HG03196 (cell line): ENCODE data around the gene CLEC20A.
"Not testable (repeated sequence)": the region's sequence is repeated elsewhere in the genome, so short reads cannot be mapped to it uniquely, and the experiment has no call there.

ENCODE experiments used
- ATAC-seq: cut with Tn5 transposase; IDR thresholded peaks from one replicate; pipeline ENCODE4 v1.9.1; 2021; ENCODE audit not compliant: unreplicated experiment

CLEC20A gene

GRCh38 chr1:178529364-178530036 lies 32.7 kb upstream of the CLEC20A start:
- no peak for ATAC-seq

- ATAC-seq, result no peak
These were observed 32.2 kb upstream of the CLEC20A start for GRCh38 chr1:178528953-178529335.

- no peak for ATAC-seq
These were observed 31.6 kb upstream of the CLEC20A start for GRCh38 chr1:178528228-178528952.

GRCh38 chr1:178527117-178527516 lies 30.4 kb upstream of the CLEC20A start:
- no peak for ATAC-seq

GRCh38 chr1:178521241-178521640 lies 24.5 kb upstream of the CLEC20A start:
- no peak for ATAC-seq

- ATAC-seq, result no peak
These were observed 24.0 kb upstream of the CLEC20A start for GRCh38 chr1:178520803-178521202.

- no peak for ATAC-seq
These were observed 22.1 kb upstream of the CLEC20A start for GRCh38 chr1:178518894-178519293.

- ATAC-seq, result no peak
These were observed 19.3 kb upstream of the CLEC20A start for GRCh38 chr1:178516110-178516509.

GRCh38 chr1:178513278-178513983 lies 16.7 kb upstream of the CLEC20A start:
- no peak for ATAC-seq

GRCh38 chr1:178512566-178513277 lies 16.0 kb upstream of the CLEC20A start, which contains the start of gene TEX35:
Gene TEX35 (plus strand): TSS chr1:178513109. CDS start chr1:178513189, 80 bp downstream.
- no peak for ATAC-seq

GRCh38 chr1:178510155-178510554 lies 13.4 kb upstream of the CLEC20A start:
- no peak for ATAC-seq

- no peak for ATAC-seq
These were observed 12.7 kb upstream of the CLEC20A start for GRCh38 chr1:178509414-178510007.

GRCh38 chr1:178506669-178507068 lies 9.9 kb upstream of the CLEC20A start:
- ATAC-seq, result no peak

GRCh38 chr1:178506177-178506576 lies 9.4 kb upstream of the CLEC20A start:
- ATAC-seq, result no peak

GRCh38 chr1:178504286-178504685 lies 7.5 kb upstream of the CLEC20A start:
- no peak for ATAC-seq

- no peak for ATAC-seq
These were observed 7.1 kb upstream of the CLEC20A start for GRCh38 chr1:178503849-178504248.

GRCh38 chr1:178503316-178503715 lies 6.6 kb upstream of the CLEC20A start:
- not testable (repeated sequence) for ATAC-seq

GRCh38 chr1:178502856-178503255 lies 6.1 kb upstream of the CLEC20A start:
- no peak for ATAC-seq

- no peak for ATAC-seq
These were observed 5.6 kb upstream of the CLEC20A start for GRCh38 chr1:178502330-178502714.

- ATAC-seq, result peak; percentile 64
These were observed 5.1 kb upstream of the CLEC20A start for GRCh38 chr1:178501705-178502329.
